ENCODE data around the gene KRT2. TPM values are rescaled to one million over a fixed set of nuclear protein-coding genes. Genes with fewer than 3 reads are reported as not detected.

KRT2 gene
- total and polyA plus RNA-seq, 10 of the 15 experiments (the other 5 are each of a cell fraction or from before 2014, with no cell fraction given): 0.08 to 0.12 TPM; not detected in 8

DNA sequence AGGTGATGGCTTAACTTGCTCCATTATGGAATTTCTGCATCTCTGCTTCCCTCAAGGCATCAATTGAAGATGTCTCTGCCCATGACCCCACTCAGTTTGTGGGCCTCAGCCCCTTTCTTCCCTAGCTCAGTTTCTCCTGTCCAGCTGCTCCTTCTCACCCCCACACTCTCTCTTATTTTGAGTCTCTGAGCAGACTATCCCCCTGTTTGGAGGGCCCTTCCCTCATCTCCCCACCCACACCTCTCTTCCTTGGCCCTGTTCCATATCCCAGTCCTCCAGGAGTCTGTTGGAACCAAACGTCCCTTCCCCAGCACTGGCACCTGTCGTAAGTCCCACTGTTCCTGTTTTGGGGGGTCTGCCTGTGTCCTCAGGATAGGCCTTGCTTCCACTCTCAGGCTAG lies 36.5 kb upstream of the KRT2 start (continued):
- TF ChIP-seq, protein P1, sequence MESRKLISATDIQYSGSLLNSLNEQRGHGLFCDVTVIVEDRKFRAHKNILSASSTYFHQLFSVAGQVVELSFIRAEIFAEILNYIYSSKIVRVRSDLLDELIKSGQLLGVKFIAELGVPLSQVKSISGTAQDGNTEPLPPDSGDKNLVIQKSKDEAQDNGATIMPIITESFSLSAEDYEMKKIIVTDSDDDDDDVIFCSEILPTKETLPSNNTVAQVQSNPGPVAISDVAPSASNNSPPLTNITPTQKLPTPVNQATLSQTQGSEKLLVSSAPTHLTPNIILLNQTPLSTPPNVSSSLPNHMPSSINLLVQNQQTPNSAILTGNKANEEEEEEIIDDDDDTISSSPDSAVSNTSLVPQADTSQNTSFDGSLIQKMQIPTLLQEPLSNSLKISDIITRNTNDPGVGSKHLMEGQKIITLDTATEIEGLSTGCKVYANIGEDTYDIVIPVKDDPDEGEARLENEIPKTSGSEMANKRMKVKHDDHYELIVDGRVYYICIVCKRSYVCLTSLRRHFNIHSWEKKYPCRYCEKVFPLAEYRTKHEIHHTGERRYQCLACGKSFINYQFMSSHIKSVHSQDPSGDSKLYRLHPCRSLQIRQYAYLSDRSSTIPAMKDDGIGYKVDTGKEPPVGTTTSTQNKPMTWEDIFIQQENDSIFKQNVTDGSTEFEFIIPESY (IDR thresholded peaks at IDR 0.05): no peak
- TF ChIP-seq, protein P2, sequence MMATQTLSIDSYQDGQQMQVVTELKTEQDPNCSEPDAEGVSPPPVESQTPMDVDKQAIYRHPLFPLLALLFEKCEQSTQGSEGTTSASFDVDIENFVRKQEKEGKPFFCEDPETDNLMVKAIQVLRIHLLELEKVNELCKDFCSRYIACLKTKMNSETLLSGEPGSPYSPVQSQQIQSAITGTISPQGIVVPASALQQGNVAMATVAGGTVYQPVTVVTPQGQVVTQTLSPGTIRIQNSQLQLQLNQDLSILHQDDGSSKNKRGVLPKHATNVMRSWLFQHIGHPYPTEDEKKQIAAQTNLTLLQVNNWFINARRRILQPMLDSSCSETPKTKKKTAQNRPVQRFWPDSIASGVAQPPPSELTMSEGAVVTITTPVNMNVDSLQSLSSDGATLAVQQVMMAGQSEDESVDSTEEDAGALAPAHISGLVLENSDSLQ (IDR thresholded peaks at IDR 0.05): no peak
- TF ChIP-seq ZNF274 (IDR thresholded peaks at IDR 0.05; ENCODE audit: insufficient read depth, insufficient read length) (no peak), SMAD1 (IDR thresholded peaks at IDR 0.05; ENCODE audit: low read depth, partially characterized antibody) (no peak)

DNA sequence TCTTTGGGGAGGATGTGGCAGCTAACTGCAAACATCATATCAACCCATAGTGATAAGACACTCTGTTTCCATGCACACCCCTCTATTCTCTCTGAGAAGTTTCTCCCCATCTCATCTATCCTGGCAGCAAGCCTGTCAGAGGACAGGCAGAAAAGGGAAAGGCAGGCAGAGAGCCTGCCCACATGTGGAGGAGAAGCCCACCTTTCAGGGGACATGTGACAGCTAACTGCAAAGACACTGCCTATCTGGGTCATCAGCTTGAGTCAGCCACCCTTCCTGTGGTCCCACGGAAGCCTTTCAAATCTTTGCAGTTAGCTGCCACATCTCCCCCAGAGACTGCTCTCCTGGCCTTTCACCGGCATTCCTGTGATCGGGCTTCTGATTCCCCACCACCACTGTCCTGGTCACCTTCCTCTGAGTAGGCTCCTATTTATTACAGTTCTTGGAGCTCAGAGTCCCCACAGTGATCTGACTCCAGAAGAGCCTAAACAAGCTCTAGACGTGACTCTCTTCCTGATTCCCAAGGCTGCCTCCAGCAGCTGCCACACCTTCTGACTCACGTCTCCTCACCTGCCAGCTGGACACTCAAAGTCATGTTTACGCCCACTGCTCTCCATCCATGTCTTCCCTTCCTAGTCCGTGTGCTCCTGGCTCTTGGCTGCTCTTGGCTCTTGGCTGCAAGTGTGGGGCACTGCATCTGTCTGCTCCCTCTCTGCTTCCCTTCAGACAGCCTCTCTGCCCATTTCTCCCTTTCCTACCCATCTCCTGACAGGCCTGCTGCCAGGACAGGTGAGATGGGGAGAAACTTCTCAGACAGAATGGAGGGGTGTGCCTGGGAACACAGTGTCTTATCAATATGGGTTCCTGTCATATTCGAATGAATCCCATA lies 35.7 kb upstream of the KRT2 start:
- WGBS (ENCODE audit: insufficient coverage, insufficient replicate concordance, low lambda C conversion rate, missing lambda C conversion rate): 16% methylated on average over 8 of the region's 8 CpGs
- ChIA-PET POLR2A (no interaction called here), RAD21 (ENCODE audit: unreplicated experiment) (no interaction called here), CTCF (interaction anchor here (0.7 kb wide), 1 partner anchor 11 kb away, joined by 3 read pairs; no protein-coding TSS in a partner anchor), SMC1A (ENCODE audit: uncharacterized antibody, unreplicated experiment) (no interaction called here)
- Histone ChIP-seq H3K36me3 (ENCODE audit: control insufficient read depth in 2 of 2, insufficient read depth in 2 of 2, low read length in 1 of 2) (no peaks in the 10 kb centered on the region), H3K27ac (ENCODE audit: control insufficient read depth, insufficient read depth) (no peak overlapping the region), H2AFZ (ENCODE audit: control insufficient read depth, low read depth, low read length) (no peak overlapping the region), H3K9ac (ENCODE audit: control insufficient read depth, insufficient read depth, low read length) (no peak overlapping the region), H3K4me3 (no peak overlapping the region), H4K20me1 (ENCODE audit: control insufficient read depth, insufficient read depth) (peaks cover 4% of the 10 kb centered on the region; the same call in 1 of the 2 replicates), H3K4me1 (ENCODE audit: control insufficient read depth, insufficient read depth, low read length) (no peaks in the 10 kb centered on the region), H3K4me2 (ENCODE audit: control insufficient read depth, insufficient read depth) (no peak overlapping the region), H3K9me3 (replicated peaks; ENCODE audit: control insufficient read depth, insufficient read depth, low read length) (no peaks in the 10 kb centered on the region), H3K79me2 (ENCODE audit: control insufficient read depth, insufficient read depth, low read length) (no peaks in the 10 kb centered on the region), H3K27me3 (replicated peaks in 1 of 2; ENCODE audit: control insufficient read depth in 2 of 2, insufficient read depth in 2 of 2, low read length in 1 of 2) (peaks cover 11 to 12% of the 10 kb centered on the region in 2 experiments)
- no peak for FAIRE-seq
- BruUV-seq (replicated peaks): no TSS peak
- intact Hi-C loops (cut with micrococcal nuclease; ENCODE audit: unreplicated experiment): no loop called here
- no peak for DNase-seq (ENCODE audit: low read depth, low spot score)
- ATAC-seq: no peak
- in situ Hi-C loops (cut with MboI): no loop called here
- TF ChIP-seq SPI1 (IDR thresholded peaks at IDR 0.05; ENCODE audit: borderline replicate concordance, insufficient read depth, low read depth, low read length): no peak
- TF ChIP-seq BACH1 (IDR thresholded peaks at IDR 0.05; ENCODE audit: borderline replicate concordance): no peak
- no peak for TF ChIP-seq MYB (IDR thresholded peaks at IDR 0.05; ENCODE audit: borderline replicate concordance, low read depth, low read length)
- TF ChIP-seq, protein P3, sequence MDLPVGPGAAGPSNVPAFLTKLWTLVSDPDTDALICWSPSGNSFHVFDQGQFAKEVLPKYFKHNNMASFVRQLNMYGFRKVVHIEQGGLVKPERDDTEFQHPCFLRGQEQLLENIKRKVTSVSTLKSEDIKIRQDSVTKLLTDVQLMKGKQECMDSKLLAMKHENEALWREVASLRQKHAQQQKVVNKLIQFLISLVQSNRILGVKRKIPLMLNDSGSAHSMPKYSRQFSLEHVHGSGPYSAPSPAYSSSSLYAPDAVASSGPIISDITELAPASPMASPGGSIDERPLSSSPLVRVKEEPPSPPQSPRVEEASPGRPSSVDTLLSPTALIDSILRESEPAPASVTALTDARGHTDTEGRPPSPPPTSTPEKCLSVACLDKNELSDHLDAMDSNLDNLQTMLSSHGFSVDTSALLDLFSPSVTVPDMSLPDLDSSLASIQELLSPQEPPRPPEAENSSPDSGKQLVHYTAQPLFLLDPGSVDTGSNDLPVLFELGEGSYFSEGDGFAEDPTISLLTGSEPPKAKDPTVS (IDR thresholded peaks at IDR 0.05; ENCODE audit: low read depth, low read length): no peak
- TF ChIP-seq IKZF2 (IDR thresholded peaks at IDR 0.05): no peak
- TF ChIP-seq, protein P4, sequence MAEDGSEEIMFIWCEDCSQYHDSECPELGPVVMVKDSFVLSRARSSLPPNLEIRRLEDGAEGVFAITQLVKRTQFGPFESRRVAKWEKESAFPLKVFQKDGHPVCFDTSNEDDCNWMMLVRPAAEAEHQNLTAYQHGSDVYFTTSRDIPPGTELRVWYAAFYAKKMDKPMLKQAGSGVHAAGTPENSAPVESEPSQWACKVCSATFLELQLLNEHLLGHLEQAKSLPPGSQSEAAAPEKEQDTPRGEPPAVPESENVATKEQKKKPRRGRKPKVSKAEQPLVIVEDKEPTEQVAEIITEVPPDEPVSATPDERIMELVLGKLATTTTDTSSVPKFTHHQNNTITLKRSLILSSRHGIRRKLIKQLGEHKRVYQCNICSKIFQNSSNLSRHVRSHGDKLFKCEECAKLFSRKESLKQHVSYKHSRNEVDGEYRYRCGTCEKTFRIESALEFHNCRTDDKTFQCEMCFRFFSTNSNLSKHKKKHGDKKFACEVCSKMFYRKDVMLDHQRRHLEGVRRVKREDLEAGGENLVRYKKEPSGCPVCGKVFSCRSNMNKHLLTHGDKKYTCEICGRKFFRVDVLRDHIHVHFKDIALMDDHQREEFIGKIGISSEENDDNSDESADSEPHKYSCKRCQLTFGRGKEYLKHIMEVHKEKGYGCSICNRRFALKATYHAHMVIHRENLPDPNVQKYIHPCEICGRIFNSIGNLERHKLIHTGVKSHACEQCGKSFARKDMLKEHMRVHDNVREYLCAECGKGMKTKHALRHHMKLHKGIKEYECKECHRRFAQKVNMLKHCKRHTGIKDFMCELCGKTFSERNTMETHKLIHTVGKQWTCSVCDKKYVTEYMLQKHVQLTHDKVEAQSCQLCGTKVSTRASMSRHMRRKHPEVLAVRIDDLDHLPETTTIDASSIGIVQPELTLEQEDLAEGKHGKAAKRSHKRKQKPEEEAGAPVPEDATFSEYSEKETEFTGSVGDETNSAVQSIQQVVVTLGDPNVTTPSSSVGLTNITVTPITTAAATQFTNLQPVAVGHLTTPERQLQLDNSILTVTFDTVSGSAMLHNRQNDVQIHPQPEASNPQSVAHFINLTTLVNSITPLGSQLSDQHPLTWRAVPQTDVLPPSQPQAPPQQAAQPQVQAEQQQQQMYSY (CRISPR knock-in tag; IDR thresholded peaks at IDR 0.05): no peak

Data from GM12878 (cell line).